ENCODE data around the gene TEC. TPM values are rescaled to one million over a fixed set of nuclear protein-coding genes. Genes with fewer than 3 reads are reported as not detected.

Gene TEC
- total RNA-seq, 1 donor from 2014 or later = 3.5 TPM

DNA sequence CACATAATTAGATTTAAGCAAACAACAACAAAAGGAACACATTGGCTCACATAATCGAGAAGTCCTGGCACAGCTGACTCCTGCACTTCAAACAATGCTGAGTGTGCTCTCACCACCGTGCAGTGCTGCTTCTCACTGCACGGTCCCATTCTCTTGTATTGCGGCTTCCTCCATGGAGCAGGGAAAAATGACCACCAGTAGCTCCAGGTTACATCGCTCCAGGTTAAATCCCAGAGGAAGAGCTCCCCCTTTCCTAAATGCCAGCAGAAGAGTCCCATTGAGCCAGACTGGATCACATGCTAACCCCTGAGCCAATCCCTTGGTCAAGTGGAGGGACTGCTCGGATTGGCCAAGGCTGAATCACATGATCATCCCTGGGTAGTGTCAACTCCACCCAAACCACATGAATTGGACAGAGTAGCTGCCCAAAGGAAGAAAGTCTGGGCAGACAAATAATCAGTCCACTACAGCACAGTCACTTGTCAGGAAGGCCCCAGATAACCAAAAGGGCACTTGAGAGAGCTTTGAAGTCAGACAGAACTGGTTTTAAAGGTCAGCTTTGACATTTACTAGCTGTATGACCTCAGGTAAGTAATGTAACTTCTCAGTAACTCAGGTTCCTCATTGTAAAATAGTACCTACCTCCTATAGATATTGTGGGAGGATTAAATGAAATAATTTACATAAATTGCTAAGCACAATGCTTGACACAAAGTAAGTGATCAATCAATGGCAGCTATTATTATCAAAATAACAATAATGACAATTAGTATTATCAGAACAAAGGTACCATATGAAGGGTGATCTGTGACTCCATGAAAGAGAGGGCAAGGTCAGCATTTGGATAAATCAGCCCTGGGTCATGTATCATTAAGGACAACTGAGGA, 14.3 kb downstream of the TEC start:
- DNase-seq (ENCODE audit: low spot score in 2 of 2, unreplicated experiment in 2 of 2) = no peak
- H3K27me3 Mint-ChIP-seq (ENCODE audit: low read depth) = no peaks in the 10 kb centered on the region
- no peak overlapping the region for H3K4me3 Mint-ChIP-seq
- no peak for TF ChIP-seq CTCF (IDR thresholded peaks at IDR 0.05; ENCODE audit: unreplicated experiment)
- H3K4me1 Mint-ChIP-seq = peaks cover 13% of the 10 kb centered on the region
- no peaks in the 10 kb centered on the region for H3K36me3 Mint-ChIP-seq
- H3K9me3 Mint-ChIP-seq = no peaks in the 10 kb centered on the region
- H3K27ac Mint-ChIP-seq = no peak overlapping the region

- Mint-ChIP-seq H3K36me3 (no peaks in the 10 kb centered on the region), H3K27me3 (ENCODE audit: low read depth) (no peaks in the 10 kb centered on the region), H3K4me1 (peaks cover 17% of the 10 kb centered on the region), H3K9me3 (no peaks in the 10 kb centered on the region), H3K27ac (no peak overlapping the region), H3K4me3 (no peak overlapping the region)
- TF ChIP-seq CTCF (IDR thresholded peaks at IDR 0.05; ENCODE audit: unreplicated experiment) = no peak
- DNase-seq (ENCODE audit: low spot score in 2 of 2, unreplicated experiment in 2 of 2) = no peak
Measured at GRCh38 chr4:48254381-48255071, 15.1 kb downstream of the TEC start.

- no peak overlapping the region for H3K4me3 Mint-ChIP-seq
- H3K4me1 Mint-ChIP-seq = peaks cover 30% of the 10 kb centered on the region
- H3K9me3 Mint-ChIP-seq = no peaks in the 10 kb centered on the region
- no peaks in the 10 kb centered on the region for H3K27me3 Mint-ChIP-seq (ENCODE audit: low read depth)
- no peaks in the 10 kb centered on the region for H3K36me3 Mint-ChIP-seq
- no peak for DNase-seq (ENCODE audit: low spot score in 2 of 2, unreplicated experiment in 2 of 2)
- TF ChIP-seq CTCF (IDR thresholded peaks at IDR 0.05; ENCODE audit: unreplicated experiment) = no peak
- no peak overlapping the region for H3K27ac Mint-ChIP-seq
Measured at GRCh38 chr4:48252313-48252712, 17.3 kb downstream of the TEC start.

DNA sequence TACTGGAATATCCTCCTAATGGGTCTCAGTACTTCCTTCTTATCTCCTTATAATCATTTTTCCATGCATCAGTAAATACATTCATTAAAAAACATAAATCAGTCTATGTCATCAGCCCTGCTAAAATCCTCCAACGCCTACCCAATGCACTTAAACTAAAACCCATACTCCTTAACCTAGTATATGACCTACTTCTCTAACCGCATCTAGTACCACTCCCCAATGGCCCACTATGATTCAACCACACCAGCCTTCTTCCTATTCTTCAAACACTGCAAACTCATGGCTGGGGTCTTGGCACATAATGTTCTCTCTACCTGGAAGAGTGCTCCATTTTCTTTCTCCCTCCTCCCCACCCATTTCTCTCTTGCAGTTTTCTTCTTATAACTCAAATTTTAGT, 18.7 kb downstream of the TEC start:
- DNase-seq (ENCODE audit: low spot score in 2 of 2, unreplicated experiment in 2 of 2) = no peak
- peaks cover 30% of the 10 kb centered on the region for H3K4me1 Mint-ChIP-seq
- no peak for TF ChIP-seq CTCF (IDR thresholded peaks at IDR 0.05; ENCODE audit: unreplicated experiment)
- H3K36me3 Mint-ChIP-seq = no peaks in the 10 kb centered on the region
- H3K27me3 Mint-ChIP-seq (ENCODE audit: low read depth) = no peaks in the 10 kb centered on the region
- peaks cover 6% of the 10 kb centered on the region for H3K9me3 Mint-ChIP-seq
- no peak overlapping the region for H3K4me3 Mint-ChIP-seq
- no peak overlapping the region for H3K27ac Mint-ChIP-seq

DNA sequence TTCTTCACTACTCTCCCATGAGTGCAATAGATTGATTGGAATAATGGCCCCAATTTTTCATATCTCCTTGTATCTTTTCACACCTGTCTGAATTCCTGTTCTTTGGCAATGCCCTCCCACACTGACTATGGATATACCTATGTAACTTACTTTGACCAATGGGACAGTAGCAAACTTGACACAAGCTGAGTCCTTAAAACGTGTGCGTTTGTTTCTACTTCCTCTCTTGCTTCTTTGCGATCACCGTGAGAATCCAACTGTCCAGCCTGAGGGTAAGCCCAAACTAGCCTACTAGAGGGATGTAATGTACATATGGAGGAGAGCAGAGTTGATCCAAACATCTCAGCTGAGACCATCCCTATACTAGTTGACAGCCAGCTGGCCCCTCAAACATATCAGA, 19.3 kb downstream of the TEC start:
- Mint-ChIP-seq H3K36me3 (no peaks in the 10 kb centered on the region), H3K9me3 (peaks cover 7% of the 10 kb centered on the region), H3K4me1 (peaks cover 30% of the 10 kb centered on the region), H3K27me3 (ENCODE audit: low read depth) (no peaks in the 10 kb centered on the region), H3K27ac (no peak overlapping the region), H3K4me3 (no peak overlapping the region)
- no peak for TF ChIP-seq CTCF (IDR thresholded peaks at IDR 0.05; ENCODE audit: unreplicated experiment)
- no peak for DNase-seq (ENCODE audit: low spot score in 2 of 2, unreplicated experiment in 2 of 2)

Data from mesothelial cell of epicardium (in vitro differentiated cells).